Measurements from ENCODE around the gene DCUN1D4.

DCUN1D4 gene

DNA sequence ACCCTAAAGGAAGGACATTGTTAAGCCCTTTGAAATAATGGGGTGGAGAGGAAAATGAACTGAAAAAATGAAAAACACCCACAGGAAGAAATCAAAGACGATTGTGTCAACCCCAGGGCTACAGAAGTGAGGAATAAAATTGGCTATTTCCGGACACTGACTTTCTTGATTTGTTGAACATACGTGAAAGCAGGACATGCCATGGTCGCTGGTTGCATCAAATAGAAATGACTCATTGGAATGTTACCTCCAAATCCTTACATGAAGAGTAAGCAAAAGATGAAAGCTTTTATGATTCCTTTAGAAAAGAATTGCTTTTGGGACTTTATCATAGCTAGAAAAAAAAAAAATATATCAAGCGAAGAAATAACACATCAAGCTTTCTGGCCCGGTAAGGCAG lies 75.3 kb downstream of the DCUN1D4 start:
- no peak overlapping the region for H3K4me3 ChIP-seq (ENCODE audit: low read depth, low read length)
- DNase-seq: no peak
- H3K9me3 ChIP-seq (ENCODE audit: severe bottlenecking): no peaks in the 10 kb centered on the region
- TF ChIP-seq, protein P1, sequence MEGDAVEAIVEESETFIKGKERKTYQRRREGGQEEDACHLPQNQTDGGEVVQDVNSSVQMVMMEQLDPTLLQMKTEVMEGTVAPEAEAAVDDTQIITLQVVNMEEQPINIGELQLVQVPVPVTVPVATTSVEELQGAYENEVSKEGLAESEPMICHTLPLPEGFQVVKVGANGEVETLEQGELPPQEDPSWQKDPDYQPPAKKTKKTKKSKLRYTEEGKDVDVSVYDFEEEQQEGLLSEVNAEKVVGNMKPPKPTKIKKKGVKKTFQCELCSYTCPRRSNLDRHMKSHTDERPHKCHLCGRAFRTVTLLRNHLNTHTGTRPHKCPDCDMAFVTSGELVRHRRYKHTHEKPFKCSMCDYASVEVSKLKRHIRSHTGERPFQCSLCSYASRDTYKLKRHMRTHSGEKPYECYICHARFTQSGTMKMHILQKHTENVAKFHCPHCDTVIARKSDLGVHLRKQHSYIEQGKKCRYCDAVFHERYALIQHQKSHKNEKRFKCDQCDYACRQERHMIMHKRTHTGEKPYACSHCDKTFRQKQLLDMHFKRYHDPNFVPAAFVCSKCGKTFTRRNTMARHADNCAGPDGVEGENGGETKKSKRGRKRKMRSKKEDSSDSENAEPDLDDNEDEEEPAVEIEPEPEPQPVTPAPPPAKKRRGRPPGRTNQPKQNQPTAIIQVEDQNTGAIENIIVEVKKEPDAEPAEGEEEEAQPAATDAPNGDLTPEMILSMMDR (IDR thresholded peaks at IDR 0.05; ENCODE audit: low read depth, low read length): no peak
- no peak overlapping the region for H3K27ac ChIP-seq
- H3K27me3 ChIP-seq (ENCODE audit: insufficient read depth, low read depth, severe bottlenecking): no peaks in the 10 kb centered on the region
- H3K36me3 ChIP-seq: peaks cover 17% of the 10 kb centered on the region

DNA sequence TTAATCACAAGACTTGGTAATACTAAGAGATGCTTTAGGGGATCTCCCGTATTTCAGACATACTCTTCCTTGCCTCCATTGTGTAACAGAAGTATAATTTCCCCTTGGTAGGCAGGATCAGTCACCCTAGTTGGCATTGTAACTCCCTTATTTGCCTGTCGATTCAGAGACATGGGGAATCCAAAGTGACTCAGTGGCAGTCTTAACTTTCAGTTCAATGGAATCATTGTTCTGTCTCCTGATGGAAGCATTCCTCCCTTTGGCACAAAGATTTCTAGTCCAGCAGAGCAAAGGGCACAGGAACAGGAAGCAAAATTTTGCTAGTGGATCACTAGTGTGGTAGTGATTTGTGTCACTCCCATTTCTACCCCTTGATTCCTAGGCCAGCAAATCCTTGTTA lies 80.4 kb downstream of the DCUN1D4 start:
- Histone ChIP-seq H3K4me3 (ENCODE audit: low read depth, low read length) (no peak overlapping the region), H3K27me3 (ENCODE audit: insufficient read depth, low read depth, severe bottlenecking) (peaks cover 19% of the 10 kb centered on the region), H3K27ac (no peak overlapping the region), H3K36me3 (no peaks in the 10 kb centered on the region), H3K9me3 (ENCODE audit: severe bottlenecking) (no peaks in the 10 kb centered on the region)
- DNase-seq: no peak
- TF ChIP-seq, protein P1 (IDR thresholded peaks at IDR 0.05; ENCODE audit: low read depth, low read length): no peak

DNA sequence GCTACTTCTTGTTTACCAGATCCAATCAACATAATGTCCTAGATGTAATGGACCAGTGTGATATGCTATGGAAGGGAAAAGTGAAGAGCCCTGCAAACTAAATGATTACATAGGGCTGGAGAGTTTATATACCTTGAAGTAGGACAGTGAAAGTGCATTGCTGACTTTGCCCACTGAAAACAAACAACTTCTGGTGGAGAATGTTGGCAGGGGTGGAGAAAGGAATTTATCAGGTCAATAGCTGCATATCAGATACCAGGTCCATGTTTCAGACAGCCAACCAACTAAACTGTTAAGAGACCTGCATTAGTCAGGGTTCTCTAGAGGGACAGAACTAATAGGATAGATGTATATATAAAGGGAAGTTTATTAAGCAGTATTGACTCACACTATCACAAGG lies 82.4 kb downstream of the DCUN1D4 start:
- no peak for DNase-seq
- H3K4me3 ChIP-seq (ENCODE audit: low read depth, low read length): no peak overlapping the region
- peaks cover 19% of the 10 kb centered on the region for H3K27me3 ChIP-seq (ENCODE audit: insufficient read depth, low read depth, severe bottlenecking)
- TF ChIP-seq, protein P1 (IDR thresholded peaks at IDR 0.05; ENCODE audit: low read depth, low read length): no peak
- no peaks in the 10 kb centered on the region for H3K36me3 ChIP-seq
- H3K27ac ChIP-seq: no peak overlapping the region
- H3K9me3 ChIP-seq (ENCODE audit: severe bottlenecking): no peaks in the 10 kb centered on the region

DNA sequence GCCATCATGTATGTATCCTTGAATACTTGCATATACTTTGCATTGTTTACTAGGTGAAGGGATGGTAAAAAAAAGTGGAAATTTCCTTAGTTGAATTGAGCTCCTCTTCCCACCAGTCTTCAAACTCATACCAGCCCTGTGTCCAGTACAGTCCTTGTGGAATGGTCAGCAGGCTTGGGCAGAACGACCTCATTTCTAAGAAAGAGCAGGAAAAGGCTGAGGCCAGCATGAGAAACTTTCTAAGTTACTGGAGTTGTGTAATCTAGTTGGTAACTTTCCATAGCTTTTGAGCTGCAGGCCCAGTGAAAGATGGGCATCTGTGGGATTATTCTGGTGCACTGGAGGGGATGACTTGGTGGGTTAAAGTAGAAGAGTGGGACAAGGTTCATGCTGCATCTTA lies 87.6 kb downstream of the DCUN1D4 start:
- Histone ChIP-seq H3K4me3 (ENCODE audit: low read depth, low read length) (no peak overlapping the region), H3K9me3 (ENCODE audit: severe bottlenecking) (no peaks in the 10 kb centered on the region), H3K27me3 (ENCODE audit: insufficient read depth, low read depth, severe bottlenecking) (peaks cover 25% of the 10 kb centered on the region), H3K36me3 (no peaks in the 10 kb centered on the region), H3K27ac (no peak overlapping the region)
- no peak for DNase-seq
- TF ChIP-seq, protein P1 (IDR thresholded peaks at IDR 0.05; ENCODE audit: low read depth, low read length): no peak

DNA sequence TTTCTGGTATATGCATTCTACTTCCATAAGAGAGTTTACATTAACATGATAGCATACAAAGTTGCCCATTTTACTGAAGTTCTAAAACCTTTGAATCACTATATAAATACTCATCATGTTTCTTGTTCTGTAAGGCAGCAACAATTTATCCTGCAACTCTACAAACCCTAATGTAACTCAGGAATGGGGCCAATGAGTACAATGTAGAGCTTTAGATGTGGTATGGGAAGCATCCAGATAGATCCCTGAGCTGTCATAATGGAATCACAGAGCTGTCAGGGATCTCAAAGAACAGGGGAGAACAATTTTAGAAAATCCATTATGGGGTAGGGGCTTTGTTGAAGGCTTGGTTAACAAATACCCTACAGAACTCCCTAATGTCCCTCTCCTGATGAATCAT lies 88.5 kb downstream of the DCUN1D4 start:
- no peak overlapping the region for H3K4me3 ChIP-seq (ENCODE audit: low read depth, low read length)
- H3K27me3 ChIP-seq (ENCODE audit: insufficient read depth, low read depth, severe bottlenecking): peaks cover 22% of the 10 kb centered on the region
- TF ChIP-seq, protein P1 (IDR thresholded peaks at IDR 0.05; ENCODE audit: low read depth, low read length): no peak
- no peak for DNase-seq
- H3K9me3 ChIP-seq (ENCODE audit: severe bottlenecking): no peaks in the 10 kb centered on the region
- no peaks in the 10 kb centered on the region for H3K36me3 ChIP-seq
- no peak overlapping the region for H3K27ac ChIP-seq

DNA sequence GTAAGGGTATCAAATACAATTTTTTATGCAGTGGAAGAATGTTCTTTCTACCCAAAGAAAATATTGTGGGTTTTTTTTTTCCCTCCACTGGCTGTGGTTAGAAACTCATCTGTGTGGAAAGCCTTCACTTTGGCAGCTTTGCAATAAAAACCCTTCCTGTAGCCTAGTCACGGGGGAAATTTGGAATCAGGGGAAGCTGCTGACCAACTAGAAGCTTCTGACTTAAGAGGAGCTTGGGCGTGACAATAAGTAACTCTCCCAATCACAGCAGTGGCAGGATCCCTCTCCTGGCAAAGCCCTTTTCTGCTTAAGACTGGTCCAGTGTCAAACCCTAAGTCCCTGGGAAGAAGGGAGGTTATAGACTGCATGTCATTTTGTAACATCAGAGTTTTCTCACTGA lies 89.3 kb downstream of the DCUN1D4 start:
- no peaks in the 10 kb centered on the region for H3K36me3 ChIP-seq
- peaks cover 19% of the 10 kb centered on the region for H3K27me3 ChIP-seq (ENCODE audit: insufficient read depth, low read depth, severe bottlenecking)
- no peak overlapping the region for H3K4me3 ChIP-seq (ENCODE audit: low read depth, low read length)
- no peak overlapping the region for H3K27ac ChIP-seq
- no peak for DNase-seq
- no peaks in the 10 kb centered on the region for H3K9me3 ChIP-seq (ENCODE audit: severe bottlenecking)
- TF ChIP-seq, protein P1 (IDR thresholded peaks at IDR 0.05; ENCODE audit: low read depth, low read length): no peak

Data from WERI-Rb-1 (cell line).